DND-41 (cell line): ENCODE results near the gene GNG4.

Experiments
- ATAC-seq: fragments of 200-7000 bp; cut with Tn5 transposase; 3 replicates; pipeline ENCODE4 v1.9.1; 2021; ENCODE audit warnings: low read depth; ENCODE audit not compliant: insufficient read depth
- DNase-seq: peaks from one replicate; pipeline ENCODE4 v3.0.0-alpha.2; 2020
- H2AFZ ChIP-seq: 2 replicates; pipeline ENCODE4 v1.6.0; 2012; ENCODE audit warnings: low read depth, low read length
- H3K27ac ChIP-seq: 2 replicates; pipeline ENCODE4 v1.5.1; 2012; ENCODE audit warnings: low read length, inconsistent platforms
- H3K27me3 ChIP-seq: fragments of 200-600 bp; sonication (generic); 2 replicates; pipeline ENCODE4 v1.6.0; 2012; ENCODE audit warnings: low read length, mild to moderate bottlenecking, inconsistent platforms; ENCODE audit not compliant: insufficient read depth, poor library complexity
- H3K36me3 ChIP-seq: 2 replicates; pipeline ENCODE4 v1.5.1; 2012; ENCODE audit warnings: low read length, inconsistent platforms; ENCODE audit not compliant: insufficient read depth
- H3K4me1 ChIP-seq: 2 replicates; pipeline ENCODE4 v1.5.1; 2012; ENCODE audit warnings: mild to moderate bottlenecking, low read length; ENCODE audit not compliant: insufficient read depth
- H3K4me2 ChIP-seq: 2 replicates; pipeline ENCODE4 v1.6.0; 2012; ENCODE audit warnings: mild to moderate bottlenecking, moderate library complexity, low read length, inconsistent platforms; ENCODE audit not compliant: insufficient read depth
- H3K4me3 ChIP-seq, 2 experiments: fragments of 200-600 bp in 1 of 2; shearing (Covaris generic) in 1 of 2; 2 replicates each; pipeline ENCODE4 v1.5.1; 2012 to 2016; ENCODE audit warnings: inconsistent platforms in 2 of 2, low read length in 2 of 2, mild to moderate bottlenecking in 2 of 2, low read depth in 1 of 2, moderate library complexity in 1 of 2
- H3K79me2 ChIP-seq: 2 replicates; pipeline ENCODE4 v1.6.0; 2012; ENCODE audit warnings: low read length, inconsistent platforms; ENCODE audit not compliant: insufficient read depth
- H3K9ac ChIP-seq: 2 replicates; pipeline ENCODE4 v1.6.0; 2012; ENCODE audit warnings: low read depth, mild to moderate bottlenecking, inconsistent platforms, low read length, moderate library complexity
- H3K9me3 ChIP-seq: 2 replicates; pipeline ENCODE4 v1.5.1; 2012; ENCODE audit warnings: low read length, moderate library complexity, mild to moderate bottlenecking, inconsistent platforms; ENCODE audit not compliant: insufficient read depth, severe bottlenecking
- H4K20me1 ChIP-seq: 2 replicates; pipeline ENCODE4 v1.6.0; 2012; ENCODE audit warnings: low read length; ENCODE audit not compliant: insufficient read depth
- EZH2 ChIP-seq: IDR thresholded peaks from 3 replicates; pipeline ENCODE4 v1.6.1; 2012; ENCODE audit warnings: borderline replicate concordance, low read depth, mild to moderate bottlenecking, moderate library complexity, low read length, inconsistent platforms; ENCODE audit not compliant: severe bottlenecking
- TF ChIP-seq, protein P1 (sequence below): IDR thresholded peaks from 2 replicates; pipeline ENCODE4 v1.5.1; 2012; ENCODE audit warnings: borderline replicate concordance, low read length, moderate library complexity, mild to moderate bottlenecking; ENCODE audit not compliant: poor library complexity, severe bottlenecking; ENCODE audit errors: extremely low read depth

The GNG4 gene

DNA sequence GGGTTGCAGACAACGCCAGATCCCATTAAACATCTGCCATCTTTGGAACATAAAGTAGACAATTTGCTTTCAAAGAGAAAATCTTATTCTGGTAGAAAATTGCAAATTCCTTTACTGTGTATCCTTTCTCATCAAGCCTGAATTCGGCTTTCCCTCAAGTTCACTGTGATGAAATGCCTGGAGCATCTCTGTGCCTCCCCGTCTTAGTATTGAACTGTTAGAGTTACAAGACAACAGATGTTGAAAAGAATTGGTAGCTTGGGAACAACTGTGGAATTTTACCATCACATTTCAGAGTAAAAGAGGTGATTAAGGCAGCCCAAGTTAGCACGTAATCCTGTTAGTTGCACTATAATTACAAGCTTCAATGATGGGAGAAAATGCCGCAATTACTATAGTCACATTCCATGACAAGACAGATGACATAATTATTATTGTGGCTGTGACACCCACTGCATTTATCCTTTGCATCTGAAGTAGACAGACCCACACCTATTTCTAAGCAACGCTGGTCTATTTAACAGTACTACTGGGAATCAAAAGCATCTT is 90.9 kb downstream of the GNG4 start:
- ATAC-seq (no peak), DNase-seq (no peak)
- no peak for TF ChIP-seq EZH2
- TF ChIP-seq, protein P1, sequence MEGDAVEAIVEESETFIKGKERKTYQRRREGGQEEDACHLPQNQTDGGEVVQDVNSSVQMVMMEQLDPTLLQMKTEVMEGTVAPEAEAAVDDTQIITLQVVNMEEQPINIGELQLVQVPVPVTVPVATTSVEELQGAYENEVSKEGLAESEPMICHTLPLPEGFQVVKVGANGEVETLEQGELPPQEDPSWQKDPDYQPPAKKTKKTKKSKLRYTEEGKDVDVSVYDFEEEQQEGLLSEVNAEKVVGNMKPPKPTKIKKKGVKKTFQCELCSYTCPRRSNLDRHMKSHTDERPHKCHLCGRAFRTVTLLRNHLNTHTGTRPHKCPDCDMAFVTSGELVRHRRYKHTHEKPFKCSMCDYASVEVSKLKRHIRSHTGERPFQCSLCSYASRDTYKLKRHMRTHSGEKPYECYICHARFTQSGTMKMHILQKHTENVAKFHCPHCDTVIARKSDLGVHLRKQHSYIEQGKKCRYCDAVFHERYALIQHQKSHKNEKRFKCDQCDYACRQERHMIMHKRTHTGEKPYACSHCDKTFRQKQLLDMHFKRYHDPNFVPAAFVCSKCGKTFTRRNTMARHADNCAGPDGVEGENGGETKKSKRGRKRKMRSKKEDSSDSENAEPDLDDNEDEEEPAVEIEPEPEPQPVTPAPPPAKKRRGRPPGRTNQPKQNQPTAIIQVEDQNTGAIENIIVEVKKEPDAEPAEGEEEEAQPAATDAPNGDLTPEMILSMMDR: no peak
- no peak overlapping the region for H3K4me2 ChIP-seq
- H2AFZ ChIP-seq: no peak overlapping the region
- no peaks in the 10 kb centered on the region for H3K4me1 ChIP-seq
- no peak overlapping the region for H3K9ac ChIP-seq
- no peaks in the 10 kb centered on the region for H3K79me2 ChIP-seq
- H3K9me3 ChIP-seq: no peaks in the 10 kb centered on the region
- no peak overlapping the region for H3K4me3 ChIP-seq
- H3K36me3 ChIP-seq: no peaks in the 10 kb centered on the region
- no peak overlapping the region for H3K27ac ChIP-seq
- no peaks in the 10 kb centered on the region for H3K27me3 ChIP-seq
- no peaks in the 10 kb centered on the region for H4K20me1 ChIP-seq

DNA sequence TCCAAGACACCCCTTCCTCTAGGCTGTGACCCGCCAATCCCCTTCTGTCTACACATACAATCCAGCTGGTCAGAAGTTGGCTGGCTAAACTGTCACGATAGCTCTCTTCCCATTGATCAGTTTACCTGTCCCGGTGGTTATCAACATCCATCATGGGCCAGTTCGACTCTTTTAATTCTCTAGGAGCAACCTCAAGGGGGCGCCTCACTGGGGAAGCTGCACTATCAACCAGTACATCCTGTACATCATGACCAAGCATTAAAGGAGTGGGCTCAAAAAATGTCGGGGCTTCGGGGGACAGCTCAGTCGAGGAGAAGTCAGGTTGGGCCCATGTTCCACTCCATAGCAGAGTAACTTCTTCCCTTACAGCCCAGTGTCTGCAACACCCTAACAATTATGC is 92.1 kb downstream of the GNG4 start:
- Histone ChIP-seq H3K4me3 (no peak overlapping the region), H3K9me3 (no peaks in the 10 kb centered on the region), H3K36me3 (no peaks in the 10 kb centered on the region), H3K27ac (no peak overlapping the region), H3K9ac (no peak overlapping the region), H3K27me3 (no peaks in the 10 kb centered on the region), H2AFZ (no peak overlapping the region), H3K4me2 (no peak overlapping the region), H4K20me1 (no peaks in the 10 kb centered on the region), H3K4me1 (no peaks in the 10 kb centered on the region), H3K79me2 (no peaks in the 10 kb centered on the region)
- no peak; the same call in 2 of the 3 replicates for ATAC-seq
- peak; percentile 25 for DNase-seq
- TF ChIP-seq, protein P1: peak; percentile 48
- no peak for TF ChIP-seq EZH2

DNA sequence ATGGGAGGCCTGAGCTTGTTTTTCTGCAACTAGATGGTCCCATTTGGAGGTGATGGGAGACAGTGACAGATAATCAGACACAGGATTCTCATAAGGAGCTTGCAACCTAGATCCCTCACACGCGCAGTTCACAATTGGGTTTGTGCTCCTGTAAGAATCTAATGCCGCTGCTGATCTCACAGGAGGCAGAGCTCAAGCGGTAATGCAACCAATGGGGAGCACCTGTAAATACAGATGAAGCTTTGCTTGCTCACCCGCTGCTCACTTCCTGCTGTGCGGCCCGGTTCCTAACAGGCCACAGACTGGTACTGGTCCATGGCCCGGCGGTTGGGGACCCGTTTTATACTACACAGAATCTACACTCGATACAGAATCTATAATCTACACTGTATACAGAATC is 92.8 kb downstream of the GNG4 start:
- TF ChIP-seq EZH2: no peak
- TF ChIP-seq, protein P1: no peak
- H3K4me1 ChIP-seq: no peaks in the 10 kb centered on the region
- H3K36me3 ChIP-seq: no peaks in the 10 kb centered on the region
- H3K4me3 ChIP-seq: no peak overlapping the region
- no peak overlapping the region for H3K27ac ChIP-seq
- no peak overlapping the region for H3K9ac ChIP-seq
- no peaks in the 10 kb centered on the region for H3K79me2 ChIP-seq
- no peak overlapping the region for H3K4me2 ChIP-seq
- ATAC-seq (no peak), DNase-seq (no peak)
- no peak overlapping the region for H2AFZ ChIP-seq
- H4K20me1 ChIP-seq: no peaks in the 10 kb centered on the region
- no peaks in the 10 kb centered on the region for H3K27me3 ChIP-seq
- H3K9me3 ChIP-seq: no peaks in the 10 kb centered on the region

DNA sequence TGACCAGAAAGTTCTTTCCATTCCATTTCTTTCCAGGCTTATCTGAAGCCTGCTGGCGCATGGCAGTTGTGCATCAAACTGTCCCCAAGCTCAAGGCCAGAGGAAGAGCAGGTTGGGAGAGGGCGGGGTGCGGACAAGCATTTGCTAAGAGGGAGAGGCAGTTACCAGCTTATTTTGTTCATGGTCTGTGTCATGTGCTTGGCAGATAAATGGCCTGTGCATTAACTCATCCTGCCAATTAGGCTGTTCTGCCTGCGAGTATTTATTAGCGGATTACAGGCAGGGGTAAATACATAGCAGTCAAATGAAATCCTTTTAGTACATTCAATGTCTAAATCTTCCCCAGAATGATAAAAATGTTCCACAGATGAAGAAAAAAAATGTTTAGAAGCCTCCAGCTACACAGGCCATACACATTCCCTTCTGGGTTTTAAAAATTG is 96.5 kb downstream of the GNG4 start:
- H3K27me3 ChIP-seq: no peaks in the 10 kb centered on the region
- no peak for DNase-seq
- H3K79me2 ChIP-seq: no peaks in the 10 kb centered on the region
- H2AFZ ChIP-seq: no peak overlapping the region
- H3K4me1 ChIP-seq: no peaks in the 10 kb centered on the region
- no peak for TF ChIP-seq EZH2
- TF ChIP-seq, protein P1: no peak
- no peaks in the 10 kb centered on the region for H3K9me3 ChIP-seq
- no peak overlapping the region for H3K4me3 ChIP-seq
- no peak overlapping the region for H3K9ac ChIP-seq
- H3K4me2 ChIP-seq: no peak overlapping the region
- ATAC-seq: no peak
- no peaks in the 10 kb centered on the region for H4K20me1 ChIP-seq
- no peak overlapping the region for H3K27ac ChIP-seq
- H3K36me3 ChIP-seq: no peaks in the 10 kb centered on the region
